BLaER1 (cell line): ENCODE measurements around the gene LIMK2.

Experiments used
- H3K27ac ChIP-seq: shearing (Covaris generic); formaldehyde crosslinking; 2 replicates; pipeline ENCODE4 v1.8.1; 2022
- H3K27me3 ChIP-seq: shearing (Covaris generic); formaldehyde crosslinking; 2 replicates; pipeline ENCODE4 v1.8.1; 2022
- H3K36me3 ChIP-seq: shearing (Covaris generic); formaldehyde crosslinking; 2 replicates; pipeline ENCODE4 v1.8.1; 2022
- H3K4me1 ChIP-seq: shearing (Covaris generic); formaldehyde crosslinking; 2 replicates; pipeline ENCODE4 v1.8.1; 2022
- H3K4me2 ChIP-seq: shearing (Covaris generic); formaldehyde crosslinking; 2 replicates; pipeline ENCODE4 v1.8.1; 2022
- H3K4me3 ChIP-seq: shearing (Covaris generic); formaldehyde crosslinking; 2 replicates; pipeline ENCODE4 v1.8.1; 2022
- H3K9ac ChIP-seq: shearing (Covaris generic); formaldehyde crosslinking; 2 replicates; pipeline ENCODE4 v1.8.1; 2022
- H3K9me3 ChIP-seq: shearing (Covaris generic); formaldehyde crosslinking; 2 replicates; pipeline ENCODE4 v1.8.1; 2022
- H4K20me1 ChIP-seq: shearing (Covaris generic); formaldehyde crosslinking; 2 replicates; pipeline ENCODE4 v1.8.1; 2022
- Cebpa-rat ChIP-seq: shearing (Covaris generic); IDR thresholded peaks from 2 replicates; pipeline ENCODE4 v1.8.1; 2022

Gene LIMK2

GRCh38 chr22:31288496-31289240 lies 76.6 kb downstream of the LIMK2 start:
- Histone ChIP-seq H3K27me3 (0 out of 2 replicates have a peak, but pooled peaks cover 4% of the 10 kb centered on the region), H3K27ac (peak overlapping the region; percentile 87; the same call in 1 of the 2 replicates), H3K9me3 (no peaks in the 10 kb centered on the region), H3K4me2 (peak overlapping the region; percentile 100), H4K20me1 (no peaks in the 10 kb centered on the region), H3K36me3 (no peaks in the 10 kb centered on the region), H3K4me1 (peaks cover 90% of the 10 kb centered on the region), H3K9ac (peak overlapping the region; percentile 87; the same call in 1 of the 2 replicates), H3K4me3 (no peak overlapping the region; the same call in 1 of the 2 replicates)
- no peak for TF ChIP-seq Cebpa-rat

- H3K4me2 ChIP-seq, result peak overlapping the region; percentile 100
- H3K4me3 ChIP-seq, result peak overlapping the region; percentile 78
- H3K4me1 ChIP-seq, result peaks cover 89% of the 10 kb centered on the region
- no peaks in the 10 kb centered on the region for H3K9me3 ChIP-seq
- H3K36me3 ChIP-seq, result no peaks in the 10 kb centered on the region
- peak overlapping the region; percentile 87 for H3K9ac ChIP-seq
- H3K27ac ChIP-seq, result peak overlapping the region; percentile 87
- TF ChIP-seq Cebpa-rat, result no peak
- 0 out of 2 replicates have a peak, but pooled peaks cover 4% of the 10 kb centered on the region for H3K27me3 ChIP-seq
- H4K20me1 ChIP-seq, result no peaks in the 10 kb centered on the region
Measured at GRCh38 chr22:31289344-31289743, 77.2 kb downstream of the LIMK2 start.

- H4K20me1 ChIP-seq, result no peaks in the 10 kb centered on the region
- peaks cover 75% of the 10 kb centered on the region for H3K4me1 ChIP-seq
- H3K4me2 ChIP-seq, result peak overlapping the region; percentile 100
- 0 out of 2 replicates have a peak, but pooled peaks cover 4% of the 10 kb centered on the region for H3K27me3 ChIP-seq
- no peak for TF ChIP-seq Cebpa-rat
- no peaks in the 10 kb centered on the region for H3K36me3 ChIP-seq
- peak overlapping the region; percentile 78 for H3K4me3 ChIP-seq
- H3K9ac ChIP-seq, result peak overlapping the region; percentile 87
- peak overlapping the region; percentile 87 for H3K27ac ChIP-seq
- no peaks in the 10 kb centered on the region for H3K9me3 ChIP-seq
Measured at GRCh38 chr22:31290494-31291471, 78.7 kb downstream of the LIMK2 start.

- Histone ChIP-seq H3K9me3 (no peaks in the 10 kb centered on the region), H3K27ac (peak overlapping the region; percentile 87; the same call in 1 of the 2 replicates), H3K4me3 (peak overlapping the region; percentile 78), H3K9ac (peak overlapping the region; percentile 87), H3K27me3 (0 out of 2 replicates have a peak, but pooled peaks cover 4% of the 10 kb centered on the region), H3K4me1 (peaks cover 66% of the 10 kb centered on the region), H3K4me2 (peak overlapping the region; percentile 100), H3K36me3 (no peaks in the 10 kb centered on the region), H4K20me1 (no peaks in the 10 kb centered on the region)
- no peak for TF ChIP-seq Cebpa-rat
Measured at GRCh38 chr22:31291481-31292235, 79.6 kb downstream of the LIMK2 start.

- no peaks in the 10 kb centered on the region for H4K20me1 ChIP-seq
- H3K27ac ChIP-seq, result peak within 1 kb of the TSS; percentile 28; the same call in 1 of the 2 replicates
- peak within 1 kb of the TSS; percentile 87 for H3K9ac ChIP-seq
- H3K27me3 ChIP-seq, result 0 out of 2 replicates have a peak, but pooled peaks cover 4% of the 10 kb centered on the region
- H3K4me2 ChIP-seq, result peak within 1 kb of the TSS; percentile 100
- H3K36me3 ChIP-seq, result no peaks in the 10 kb centered on the region
- no peaks in the 10 kb centered on the region for H3K9me3 ChIP-seq
- H3K4me3 ChIP-seq, result peak within 1 kb of the TSS; percentile 78
- TF ChIP-seq Cebpa-rat, result no peak
- peaks cover 62% of the 10 kb centered on the region for H3K4me1 ChIP-seq
Measured at GRCh38 chr22:31292236-31292989, 80.3 kb downstream of the LIMK2 start, which contains the start of gene PIK3IP1. Gene PIK3IP1 (minus strand): TSS chr22:31292488. CDS start chr22:31292344, 144 bp downstream.

- no peak for TF ChIP-seq Cebpa-rat
- Histone ChIP-seq H3K9me3 (no peaks in the 10 kb centered on the region), H3K27me3 (0 out of 2 replicates have a peak, but pooled peaks cover 4% of the 10 kb centered on the region), H3K4me1 (peaks cover 42% of the 10 kb centered on the region), H3K36me3 (no peaks in the 10 kb centered on the region), H3K27ac (no peak overlapping the region), H3K9ac (no peak overlapping the region), H4K20me1 (no peaks in the 10 kb centered on the region), H3K4me3 (no peak overlapping the region), H3K4me2 (no peak overlapping the region)
Measured at GRCh38 chr22:31295360-31295759, 83.3 kb downstream of the LIMK2 start.

GRCh38 chr22:31295831-31296657 lies 83.9 kb downstream of the LIMK2 start:
- no peak for TF ChIP-seq Cebpa-rat
- Histone ChIP-seq H3K36me3 (no peaks in the 10 kb centered on the region), H3K9ac (no peak overlapping the region), H3K4me2 (no peak overlapping the region), H4K20me1 (no peaks in the 10 kb centered on the region), H3K9me3 (no peaks in the 10 kb centered on the region), H3K27ac (no peak overlapping the region), H3K4me1 (peaks cover 40% of the 10 kb centered on the region), H3K27me3 (0 out of 2 replicates have a peak, but pooled peaks cover 4% of the 10 kb centered on the region), H3K4me3 (no peak overlapping the region)

- Histone ChIP-seq H3K4me2 (no peak overlapping the region), H3K9me3 (no peaks in the 10 kb centered on the region)
- TF ChIP-seq Cebpa-rat, result no peak
Measured at GRCh38 chr22:31300896-31301295, 88.8 kb downstream of the LIMK2 start.

More at GRCh38 chr22:31300896-31301295, 88.8 kb downstream of the LIMK2 start:
- Histone ChIP-seq H3K4me1 (peaks cover 10% of the 10 kb centered on the region), H3K36me3 (no peaks in the 10 kb centered on the region), H4K20me1 (no peaks in the 10 kb centered on the region), H3K27ac (no peak overlapping the region), H3K9ac (no peak overlapping the region), H3K4me3 (no peak overlapping the region), H3K27me3 (no peaks in the 10 kb centered on the region)
